Measurements from ENCODE around the gene BPIFB4.
"Not testable (repeated sequence)": the region's sequence is repeated elsewhere in the genome, so short reads cannot be mapped to it uniquely, and the experiment has no call there.

BPIFB4 gene

DNA sequence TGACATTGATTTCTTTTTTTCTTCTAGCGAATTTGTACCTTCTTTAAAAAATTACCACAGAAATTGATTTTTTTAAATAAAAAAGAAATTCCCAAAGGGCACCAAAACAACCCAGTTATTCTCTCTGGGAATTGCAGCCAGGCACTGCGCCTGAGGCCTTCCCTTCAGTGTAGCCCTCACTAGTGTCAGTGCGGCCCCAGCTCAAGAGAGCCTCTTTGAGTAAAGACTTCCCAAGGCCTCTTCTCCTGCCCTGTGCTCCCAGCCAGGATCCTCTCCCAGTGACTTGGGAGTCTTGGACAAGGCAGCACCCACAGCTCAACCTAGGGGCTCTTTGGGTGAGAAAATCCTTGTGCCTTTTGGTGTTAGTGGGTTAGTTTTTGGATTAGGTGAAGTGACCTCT, 41.5 kb downstream of the BPIFB4 start:
- FAIRE-seq (no peak), DNase-seq (ENCODE audit: insufficient read length, low spot score) (no peak)
- TF ChIP-seq, protein P1, sequence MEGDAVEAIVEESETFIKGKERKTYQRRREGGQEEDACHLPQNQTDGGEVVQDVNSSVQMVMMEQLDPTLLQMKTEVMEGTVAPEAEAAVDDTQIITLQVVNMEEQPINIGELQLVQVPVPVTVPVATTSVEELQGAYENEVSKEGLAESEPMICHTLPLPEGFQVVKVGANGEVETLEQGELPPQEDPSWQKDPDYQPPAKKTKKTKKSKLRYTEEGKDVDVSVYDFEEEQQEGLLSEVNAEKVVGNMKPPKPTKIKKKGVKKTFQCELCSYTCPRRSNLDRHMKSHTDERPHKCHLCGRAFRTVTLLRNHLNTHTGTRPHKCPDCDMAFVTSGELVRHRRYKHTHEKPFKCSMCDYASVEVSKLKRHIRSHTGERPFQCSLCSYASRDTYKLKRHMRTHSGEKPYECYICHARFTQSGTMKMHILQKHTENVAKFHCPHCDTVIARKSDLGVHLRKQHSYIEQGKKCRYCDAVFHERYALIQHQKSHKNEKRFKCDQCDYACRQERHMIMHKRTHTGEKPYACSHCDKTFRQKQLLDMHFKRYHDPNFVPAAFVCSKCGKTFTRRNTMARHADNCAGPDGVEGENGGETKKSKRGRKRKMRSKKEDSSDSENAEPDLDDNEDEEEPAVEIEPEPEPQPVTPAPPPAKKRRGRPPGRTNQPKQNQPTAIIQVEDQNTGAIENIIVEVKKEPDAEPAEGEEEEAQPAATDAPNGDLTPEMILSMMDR (IDR thresholded peaks at IDR 0.05; ENCODE audit: insufficient read depth, missing control alignments), result no peak

DNA sequence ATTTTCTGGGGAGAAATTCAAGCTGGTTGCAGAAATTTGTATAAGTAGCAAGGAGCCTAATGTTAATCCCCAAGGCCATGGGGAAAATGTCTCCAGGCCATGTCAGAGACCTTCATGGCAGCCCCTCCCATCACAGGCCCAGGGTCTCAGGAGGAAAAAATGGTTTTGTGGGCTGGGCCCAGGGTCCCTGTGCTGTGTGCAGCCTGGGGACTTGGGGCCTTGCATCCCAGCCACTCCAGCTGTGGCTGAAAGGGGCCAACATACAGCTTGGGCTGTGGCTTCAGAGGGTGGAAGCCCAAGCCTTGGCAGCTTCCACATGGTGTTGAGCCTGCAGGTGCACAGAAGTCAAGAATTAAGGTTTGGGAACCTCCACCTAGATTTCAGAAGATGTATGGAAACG, 42.9 kb downstream of the BPIFB4 start:
- FAIRE-seq; DNase-seq (ENCODE audit: insufficient read length, low spot score): not testable (repeated sequence)

DNA sequence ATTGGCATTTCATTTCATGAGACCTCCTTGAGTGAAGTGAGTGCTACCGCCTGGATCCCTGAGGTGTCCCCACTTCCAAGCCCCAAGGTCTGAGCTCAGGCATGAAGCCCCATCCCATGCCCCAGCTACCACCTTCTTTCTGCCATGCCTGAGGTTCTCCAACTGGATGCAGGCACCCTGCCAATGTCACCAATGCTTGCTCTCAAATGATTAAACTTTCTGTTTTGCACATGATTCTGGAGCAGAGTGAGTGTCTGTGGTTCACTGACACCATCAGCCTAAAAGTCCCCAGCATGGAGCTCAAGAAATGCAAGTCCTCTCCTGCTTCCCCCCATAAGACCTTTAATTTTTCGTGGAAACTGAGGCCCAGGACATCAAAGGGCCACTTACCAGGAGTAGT, 44.8 kb downstream of the BPIFB4 start:
- FAIRE-seq (no peak), DNase-seq (ENCODE audit: insufficient read length, low spot score) (no peak)
- TF ChIP-seq, protein P1 (IDR thresholded peaks at IDR 0.05; ENCODE audit: insufficient read depth, missing control alignments), result no peak

DNA sequence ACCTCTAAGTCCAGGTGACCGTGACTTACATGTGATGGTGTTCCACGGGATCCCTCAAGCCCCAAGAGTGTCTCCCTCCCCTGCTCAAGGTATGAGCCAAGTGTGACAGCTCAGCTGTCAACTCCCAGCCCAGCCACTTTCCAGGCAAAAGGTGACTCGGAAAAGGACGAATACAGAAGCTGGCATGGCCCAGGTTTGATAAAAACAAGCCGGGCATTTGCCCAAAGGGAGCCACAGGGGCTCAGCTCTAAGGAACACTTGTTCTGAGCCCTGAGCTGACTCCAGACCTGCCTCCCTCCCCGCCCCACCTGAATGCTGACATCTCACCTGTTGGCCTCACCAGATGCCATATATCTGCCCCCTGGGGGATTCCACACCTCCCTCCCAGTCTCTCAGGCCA, 45.6 kb downstream of the BPIFB4 start:
- DNase-seq (ENCODE audit: insufficient read length, low spot score), result no peak
- no peak for FAIRE-seq
- TF ChIP-seq, protein P1 (IDR thresholded peaks at IDR 0.05; ENCODE audit: insufficient read depth, missing control alignments), result no peak

DNA sequence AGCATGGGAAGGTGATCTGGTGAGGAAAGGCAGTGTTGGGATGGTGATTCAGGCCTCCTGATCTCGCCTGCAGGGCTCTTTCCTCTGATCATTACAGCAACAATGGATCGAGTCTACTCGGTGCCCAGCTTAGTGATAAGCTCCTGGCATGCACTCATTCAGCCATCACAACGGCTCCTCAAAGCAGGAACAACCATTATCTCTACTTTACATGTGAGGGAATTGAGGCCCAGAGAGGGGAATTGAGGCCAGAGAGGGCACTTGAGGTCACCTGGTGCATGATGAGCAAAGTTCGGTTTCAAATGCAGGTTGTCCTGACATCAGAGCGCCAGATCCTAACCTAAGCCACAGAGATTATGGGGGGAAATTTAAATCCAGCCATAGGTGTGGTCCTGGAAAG, 46.5 kb downstream of the BPIFB4 start:
- DNase-seq (ENCODE audit: insufficient read length, low spot score) (no peak), FAIRE-seq (no peak)
- TF ChIP-seq, protein P1 (IDR thresholded peaks at IDR 0.05; ENCODE audit: insufficient read depth, missing control alignments), result no peak

- TF ChIP-seq, protein P1 (IDR thresholded peaks at IDR 0.05; ENCODE audit: insufficient read depth, missing control alignments), result no peak
- FAIRE-seq (no peak), DNase-seq (ENCODE audit: insufficient read length, low spot score) (no peak)
Measured at GRCh38 chr20:33127422-33128097, 48.1 kb downstream of the BPIFB4 start.

DNA sequence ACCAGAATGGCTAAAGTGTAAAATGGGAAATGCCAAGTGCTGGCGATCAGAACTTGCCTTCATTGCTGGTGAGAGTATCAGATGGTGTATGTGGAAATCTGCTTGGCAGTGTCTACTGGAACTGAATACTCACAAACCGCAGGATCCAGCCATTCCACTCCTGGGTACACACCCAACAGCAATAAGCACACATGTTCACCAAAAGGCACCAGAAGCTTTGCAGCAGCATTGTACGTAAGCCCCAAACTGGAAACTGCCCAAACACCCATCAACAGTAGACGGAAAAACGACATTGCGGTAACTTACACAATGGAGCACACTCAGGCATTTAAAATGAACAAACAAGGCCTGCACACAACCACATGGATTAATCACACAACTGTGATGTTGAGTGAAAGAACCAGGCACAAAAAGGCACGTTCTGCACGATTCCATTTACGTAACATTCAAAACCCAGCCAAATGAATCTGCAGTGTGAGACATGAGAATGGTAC, 51.2 kb downstream of the BPIFB4 start:
- TF ChIP-seq, protein P1 (IDR thresholded peaks at IDR 0.05; ENCODE audit: insufficient read depth, missing control alignments), result no peak
- no peak for DNase-seq (ENCODE audit: insufficient read length, low spot score)
- no peak for FAIRE-seq

Data from D721Med (cell line).